H1 (cell line): ENCODE results near the gene RILP. TPM values are rescaled to one million over a fixed set of nuclear protein-coding genes. Genes with fewer than 3 reads are reported as not detected.
"Not testable (repeated sequence)": the region's sequence is repeated elsewhere in the genome, so short reads cannot be mapped to it uniquely, and the experiment has no call there.

Experiments used
- CTCF ChIA-PET: fragments of 300-600 bp; sonication (Branson Sonifier 250); formaldehyde crosslinking; loops from one replicate; lab custom pipeline; 2021; ENCODE audit not compliant: partially characterized antibody; lab: Charles Lee
- POLR2A ChIA-PET: fragments of 300-600 bp; sonication (Branson Sonifier 250); formaldehyde crosslinking; loops from one replicate; lab custom pipeline; 2021; ENCODE audit warnings: inconsistent platforms; ENCODE audit not compliant: partially characterized antibody; lab: Charles Lee
- DNase-seq, 2 experiments: peaks; one replicate each; pipeline versions ENCODE4 v3.0.0 to v3.0.0-alpha.2; 2010 to 2022; ENCODE audit warnings: low spot score in 2 of 2, low read depth in 1 of 2, mixed read lengths in 1 of 2
- FAIRE-seq: peaks from 2 replicates; lab custom pipeline; 2011; peaks lifted over from hg19 to GRCh38; lab: Jason Lieb, UNC
- H2AFZ ChIP-seq: 2 replicates; pipeline ENCODE4 v1.8.1; 2012; ENCODE audit warnings: low read length, inconsistent platforms
- H2AK5ac ChIP-seq: 2 replicates; pipeline ENCODE4 v1.6.1; 2013; ENCODE audit warnings: low read depth, low read length
- H2BK120ac ChIP-seq: replicated peaks from 2 replicates; pipeline ENCODE3; 2013; ENCODE audit warnings: low read depth, low read length, inconsistent platforms
- H2BK12ac ChIP-seq: 2 replicates; pipeline ENCODE4 v1.6.1; 2013; ENCODE audit warnings: low read depth, low read length
- H2BK15ac ChIP-seq: 2 replicates; pipeline ENCODE4 v1.6.1; 2013; ENCODE audit warnings: low read length
- H2BK20ac ChIP-seq: 2 replicates; pipeline ENCODE4 v1.6.1; 2013; ENCODE audit warnings: low read length
- H2BK5ac ChIP-seq: 2 replicates; pipeline ENCODE4 v1.6.1; 2013; ENCODE audit warnings: low read depth, low read length
- H3K14ac ChIP-seq: 2 replicates; pipeline ENCODE4 v1.6.1; 2013; ENCODE audit warnings: inconsistent platforms; ENCODE audit not compliant: insufficient read length
- H3K18ac ChIP-seq: 2 replicates; pipeline ENCODE4 v1.6.1; 2013; ENCODE audit warnings: low read length; ENCODE audit errors: extremely low read depth
- H3K23ac ChIP-seq: 2 replicates; pipeline ENCODE4 v1.6.1; 2013; ENCODE audit warnings: inconsistent platforms; ENCODE audit not compliant: insufficient read length
- H3K23me2 ChIP-seq: 2 replicates; pipeline ENCODE4 v1.6.1; 2013; ENCODE audit warnings: low read depth, low read length
- H3K27ac ChIP-seq: 2 replicates; pipeline ENCODE4 v1.6.1; 2011; ENCODE audit warnings: low read depth, low read length, inconsistent platforms
- H3K27me3 ChIP-seq, 4 experiments: replicated peaks in 1 of 4; 1 replicate in 1 of 4; 2 replicates in 3 of 4; pipeline versions ENCODE4 v1.6.1 to v1.8.1; 2011 to 2013; ENCODE audit warnings: low read length in 3 of 4, mild to moderate bottlenecking in 3 of 4, inconsistent platforms in 2 of 4, mixed read lengths in 2 of 4, moderate library complexity in 1 of 4; ENCODE audit not compliant: control insufficient read depth in 3 of 4, insufficient read depth in 3 of 4; ENCODE audit errors: extremely low read depth in 1 of 4
- H3K36me3 ChIP-seq, 4 experiments: 2 replicates each; pipeline versions ENCODE4 v1.6.1 to v1.8.1; 2011 to 2013; ENCODE audit warnings: mild to moderate bottlenecking in 4 of 4, low read length in 3 of 4, moderate library complexity in 2 of 4, control low read depth in 1 of 4, inconsistent platforms in 1 of 4; ENCODE audit not compliant: insufficient read depth in 4 of 4, control insufficient read depth in 2 of 4
- H3K4ac ChIP-seq: replicated peaks from 2 replicates; pipeline ENCODE3; 2013; ENCODE audit warnings: low read length, low read depth, mixed read lengths, inconsistent platforms; ENCODE audit not compliant: insufficient read length
- H3K4me1 ChIP-seq, 4 experiments: replicated peaks in 1 of 4; 1 replicate in 1 of 4; 2 replicates in 3 of 4; pipeline versions ENCODE4 v1.6.1 to v1.8.1; 2011 to 2013; ENCODE audit warnings: low read length in 3 of 4, inconsistent platforms in 2 of 4, mixed read lengths in 1 of 4; ENCODE audit not compliant: insufficient read depth in 4 of 4, control insufficient read depth in 3 of 4
- H3K4me2 ChIP-seq, 2 experiments: 2 replicates each; pipeline versions ENCODE4 v1.6.1 to v1.8.1; 2011 to 2013; ENCODE audit warnings: low read depth in 2 of 2, low read length in 2 of 2, control low read depth in 1 of 2, inconsistent platforms in 1 of 2, mild to moderate bottlenecking in 1 of 2; ENCODE audit not compliant: insufficient read depth in 1 of 2
- H3K4me3 ChIP-seq, 4 experiments: fragments of 200-600, 300-600 bp in 1 of 4; sonication (generic), shearing (Covaris generic), sonication (Bioruptor Twin) in 1 of 4; 2 replicates each; pipeline versions ENCODE4 v1.5.1 to v1.8.1; 2011 to 2016; ENCODE audit warnings: low read length in 4 of 4, low read depth in 3 of 4, control low read depth in 2 of 4, inconsistent platforms in 2 of 4, mild to moderate bottlenecking in 2 of 4, mixed read lengths in 1 of 4, moderate library complexity in 1 of 4; ENCODE audit not compliant: insufficient read depth in 2 of 4; ENCODE audit errors: extremely low read depth in 1 of 4
- H3K56ac ChIP-seq: replicated peaks from 2 replicates; pipeline ENCODE3; 2013; ENCODE audit warnings: low read depth, mild to moderate bottlenecking, mixed read lengths, low read length, inconsistent platforms; ENCODE audit not compliant: insufficient read length
- H3K79me1 ChIP-seq: 2 replicates; pipeline ENCODE4 v1.6.1; 2013; ENCODE audit warnings: low read depth, low read length, control low read depth
- H3K79me2 ChIP-seq, 2 experiments: 2 replicates each; pipeline versions ENCODE4 v1.6.1 to v1.8.1; 2012 to 2013; ENCODE audit warnings: low read length in 2 of 2, mild to moderate bottlenecking in 2 of 2, inconsistent platforms in 1 of 2; ENCODE audit not compliant: insufficient read depth in 2 of 2, control insufficient read depth in 1 of 2
- H3K9ac ChIP-seq, 4 experiments: replicated peaks in 1 of 4; 1 replicate in 1 of 4; 2 replicates in 3 of 4; pipeline versions ENCODE4 v1.6.1 to v1.8.1; 2011 to 2013; ENCODE audit warnings: low read depth in 3 of 4, low read length in 3 of 4, control low read depth in 2 of 4, mild to moderate bottlenecking in 2 of 4, moderate library complexity in 2 of 4, inconsistent platforms in 1 of 4; ENCODE audit errors: extremely low read depth in 1 of 4
- H3K9me3 ChIP-seq, 2 experiments: 2 replicates each; pipeline versions ENCODE4 v1.6.1 to v1.8.1; 2012 to 2013; ENCODE audit warnings: mild to moderate bottlenecking in 2 of 2, moderate library complexity in 2 of 2, control low read depth in 1 of 2, inconsistent platforms in 1 of 2, low read depth in 1 of 2, low read length in 1 of 2, mixed read lengths in 1 of 2; ENCODE audit not compliant: insufficient read depth in 2 of 2
- H4K20me1 ChIP-seq, 2 experiments: replicated peaks in 1 of 2; 2 replicates each; pipeline versions ENCODE3 to v1.8.1; 2011 to 2013; ENCODE audit warnings: inconsistent platforms in 2 of 2, low read length in 2 of 2, mild to moderate bottlenecking in 1 of 2; ENCODE audit not compliant: insufficient read depth in 2 of 2, control insufficient read depth in 1 of 2
- H4K5ac ChIP-seq: 2 replicates; pipeline ENCODE4 v1.6.1; 2013; ENCODE audit warnings: low read length, low read depth, mixed read lengths, inconsistent platforms; ENCODE audit not compliant: insufficient read length
- H4K8ac ChIP-seq: 2 replicates; pipeline ENCODE4 v1.8.0; 2013; ENCODE audit warnings: mild to moderate bottlenecking, moderate library complexity, low read length, inconsistent platforms; ENCODE audit not compliant: insufficient read depth; ENCODE audit errors: extremely low read depth
- H4K91ac ChIP-seq: replicated peaks from 2 replicates; pipeline ENCODE3; 2013; ENCODE audit warnings: low read length, mixed read lengths, inconsistent platforms; ENCODE audit not compliant: insufficient read length
- WGBS, 2 experiments: shearing (Covaris generic) in 1 of 2; methylation state at CpG; one replicate each; pipeline versions ENCODE4 v1.1.6 to v1.1.7; 2013 to 2015; ENCODE audit warnings: low lambda C conversion rate in 2 of 2, mixed read lengths in 2 of 2, inconsistent platforms in 1 of 2, low coverage in 1 of 2, missing lambda C conversion rate in 1 of 2; ENCODE audit not compliant: insufficient replicate concordance in 2 of 2, insufficient coverage in 1 of 2, insufficient read length in 1 of 2; ENCODE audit errors: extremely low coverage in 1 of 2, missing lambda C conversion rate in 1 of 2; 5-methylcytosine and 5-hydroxymethylcytosine counted together
- polyA plus RNA-seq, 7 experiments: library from polyadenylated mRNA; depleted of rRNA in 3 of 7; stranded (reverse) in 5 of 7; unstranded in 2 of 7; fragments of >200 nt in 5 of 7; fragments of 200-250 nt in 2 of 7; gene quantifications; 1 replicate in 5 of 7; 2 replicates in 1 of 7; 4 replicates in 1 of 7; pipeline versions ENCODE4 v1.2.1 to v1.2.3, GENCODE V29; 2011 to 2013; ENCODE audit warnings: missing spikeins in 2 of 7, mixed read lengths in 2 of 7
- total RNA-seq: library from RNA; stranded (reverse); fragmentation: NEBNext Ultra II Directional; extraction: Animal tissue kit (Norgen Biotek cat#: 25700); gene quantifications from 2 replicates; pipeline ENCODE4 v1.2.1, GENCODE V29; 2021

RILP gene
- total and polyA plus RNA-seq, 2 of the 8 experiments (the other 6 are each of a cell fraction or from before 2014, with no cell fraction given) = 6.8 to 7.2 TPM

DNA sequence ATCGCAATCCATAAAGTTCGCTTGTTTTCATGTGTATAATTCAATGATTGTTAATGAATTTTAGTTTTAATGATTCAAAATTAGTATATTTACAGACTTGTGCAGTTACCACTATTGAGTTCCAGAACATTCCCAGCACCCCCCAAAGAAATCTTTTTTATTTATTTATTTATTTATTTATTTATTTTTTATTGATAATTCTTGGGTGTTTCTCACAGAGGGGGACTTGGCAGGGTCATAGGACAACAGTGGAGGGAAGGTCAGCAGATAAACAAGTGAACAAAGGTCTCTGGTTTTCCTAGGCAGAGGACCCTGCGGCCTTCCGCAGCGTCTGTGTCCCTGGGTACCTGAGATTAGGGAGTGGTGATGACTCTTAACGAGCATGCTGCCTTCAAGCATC, 38.7 kb upstream of the RILP start:
- H3K9ac ChIP-seq, H2AFZ ChIP-seq, H3K18ac ChIP-seq, H3K23ac ChIP-seq, H3K4me2 ChIP-seq, H4K8ac ChIP-seq, H2AK5ac ChIP-seq, FAIRE-seq, H3K27me3 ChIP-seq, H3K23me2 ChIP-seq, H4K91ac ChIP-seq, H3K79me1 ChIP-seq, H4K5ac ChIP-seq, H3K36me3 ChIP-seq, H3K27ac ChIP-seq, H3K4ac ChIP-seq, H3K14ac ChIP-seq, H4K20me1 ChIP-seq, H2BK15ac ChIP-seq, H2BK20ac ChIP-seq, H2BK5ac ChIP-seq, H3K79me2 ChIP-seq, H2BK12ac ChIP-seq, DNase-seq, H3K56ac ChIP-seq, H3K4me1 ChIP-seq, H2BK120ac ChIP-seq, H3K4me3 ChIP-seq: not testable (repeated sequence)
- ChIA-PET CTCF (interaction anchor here (0.6 to 1.2 kb wide), 4 partner anchors 15 to 383 kb away, joined by 3 to 4 read pairs (median 3); no protein-coding TSS in a partner anchor), POLR2A (interaction anchor here (1.3 kb wide), 1 partner anchor 20 kb away, joined by 4 read pairs; no protein-coding TSS in a partner anchor)
- peaks cover 0 to 12% of the 10 kb centered on the region in 2 experiments; a peak in 1 of 4 replicates for H3K9me3 ChIP-seq
- WGBS, 2 experiments = 85% methylated on average over 6 of the region's 6 CpGs; no CpG with 5 or more reads in 1 of the 2 experiments
